Stimulated activated CD4-positive, alpha-beta T cell treated with anti-CD3 and anti-CD28 coated beads, TNF-alpha, amount 100 ng/mL, for 48 hours (primary cell): ENCODE measurements around the gene IFNGR2.
A peak's percentile ranks its signal among the peaks of the same experiment; 100 is the strongest.
"Not testable (repeated sequence)": the region's sequence is repeated elsewhere in the genome, so short reads cannot be mapped to it uniquely, and the experiment has no call there.

Experiments
- DNase-seq, 3 donors: peaks; one replicate each; pipeline ENCODE4 v3.0.0-alpha.2; 2020; ENCODE audit warnings: low read depth in 3 of 3

The IFNGR2 gene

DNA sequence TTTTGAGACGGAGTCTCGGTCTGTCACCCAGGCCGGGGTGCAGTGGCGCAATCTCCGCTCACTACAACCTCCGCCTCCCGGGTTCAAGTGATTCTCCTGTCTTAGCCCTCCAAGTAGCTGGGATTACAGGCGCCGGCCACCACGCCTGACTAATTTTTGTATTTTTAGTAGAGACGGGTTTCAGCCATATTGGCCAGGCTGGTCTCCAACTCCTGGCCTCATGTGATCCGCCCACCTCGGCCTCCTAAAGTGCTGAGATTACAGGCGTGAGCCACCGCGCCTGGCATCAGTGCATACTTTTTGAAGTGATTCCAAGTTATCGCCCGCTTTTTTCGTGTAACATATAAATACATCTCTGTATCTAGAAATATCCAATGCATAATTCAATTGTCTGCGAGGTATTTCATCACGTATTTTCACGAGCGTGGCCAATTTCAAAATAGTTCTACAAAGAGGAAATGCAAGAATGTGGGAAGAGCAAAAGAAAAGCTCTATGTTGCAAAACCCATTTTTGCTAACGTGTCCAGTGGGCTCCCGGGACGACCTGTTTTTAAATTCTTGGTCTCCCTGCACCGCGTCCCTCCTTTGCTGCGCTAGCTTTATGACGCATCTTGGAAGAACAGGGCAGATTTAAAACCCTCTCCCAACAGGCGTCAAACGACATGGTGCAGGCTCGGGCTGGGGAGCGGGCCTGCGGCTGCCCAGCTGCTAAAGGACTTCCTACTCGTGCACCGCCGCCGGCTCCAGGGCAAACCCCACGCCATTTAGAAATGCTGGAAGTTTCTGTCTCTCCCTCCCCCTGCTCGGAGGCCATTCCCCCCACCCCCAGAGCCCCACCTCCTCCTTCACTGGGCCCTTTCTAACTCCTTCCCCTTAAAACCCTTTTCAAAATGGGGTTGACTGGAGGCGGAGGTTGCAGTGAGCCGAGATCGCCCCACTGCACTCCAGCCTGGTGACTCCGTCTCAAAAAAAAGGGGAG is 923 bp upstream of the IFNGR2 start:
- DNase-seq: no peak

DNA sequence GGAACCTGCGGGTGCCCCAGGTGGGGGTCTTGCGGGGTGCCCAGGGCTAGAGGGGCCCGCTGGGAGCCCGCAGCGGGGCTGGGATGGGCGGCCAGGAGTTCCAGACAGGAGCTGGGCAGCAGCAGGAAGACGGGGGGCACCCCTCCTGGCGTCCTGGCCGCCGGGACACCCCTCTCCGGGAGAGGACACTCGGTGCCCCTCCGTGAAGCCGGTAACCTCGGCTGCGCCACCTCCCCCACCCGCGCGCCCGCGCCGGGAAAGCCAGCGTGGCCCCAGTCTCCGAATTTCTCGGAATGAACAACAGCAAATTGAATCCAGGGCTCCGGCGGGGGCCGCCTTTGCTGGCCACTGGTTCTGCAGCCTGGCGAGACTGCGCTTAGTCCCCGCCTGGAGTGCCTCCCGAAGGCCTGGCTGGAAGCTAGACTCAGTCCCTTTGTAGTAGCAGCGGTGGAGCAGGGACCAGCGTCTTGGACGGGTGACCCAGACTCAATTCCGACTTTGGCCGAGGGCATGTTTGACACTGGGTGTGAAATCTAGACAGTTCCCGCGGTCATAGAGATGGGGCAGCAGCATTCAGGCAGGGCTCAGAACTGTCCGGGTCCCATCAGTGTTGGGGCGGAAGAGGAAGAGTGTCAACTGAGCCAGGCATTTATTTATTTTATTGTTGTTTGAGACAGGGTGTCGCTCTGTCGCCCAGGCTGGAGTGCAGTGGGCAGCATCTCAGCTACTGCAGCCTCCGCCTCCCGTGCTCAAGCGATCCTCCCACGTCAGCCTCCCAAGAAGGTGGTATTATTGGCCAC is 773 bp downstream of the IFNGR2 start:
- no peak for DNase-seq

DNA sequence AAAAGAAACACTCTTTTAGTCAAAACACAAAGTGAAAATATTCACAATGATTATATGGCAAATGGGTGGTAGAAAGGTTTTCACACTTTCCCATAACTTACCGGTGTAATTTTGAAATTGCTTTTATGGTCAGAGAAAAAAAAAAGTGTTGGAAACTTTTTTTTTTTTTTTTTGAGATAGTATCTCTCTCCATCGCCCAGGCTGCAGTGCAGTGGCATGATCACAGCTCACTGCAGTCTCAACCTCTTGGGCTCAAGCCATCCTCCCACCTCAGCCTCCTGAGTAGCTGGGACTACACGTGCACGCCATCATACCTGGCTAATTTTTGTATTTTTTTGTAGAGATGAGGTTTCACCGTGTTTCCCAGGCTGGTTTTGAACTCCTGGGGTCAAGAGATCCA is 3.3 kb downstream of the IFNGR2 start:
- DNase-seq: no peak

DNA sequence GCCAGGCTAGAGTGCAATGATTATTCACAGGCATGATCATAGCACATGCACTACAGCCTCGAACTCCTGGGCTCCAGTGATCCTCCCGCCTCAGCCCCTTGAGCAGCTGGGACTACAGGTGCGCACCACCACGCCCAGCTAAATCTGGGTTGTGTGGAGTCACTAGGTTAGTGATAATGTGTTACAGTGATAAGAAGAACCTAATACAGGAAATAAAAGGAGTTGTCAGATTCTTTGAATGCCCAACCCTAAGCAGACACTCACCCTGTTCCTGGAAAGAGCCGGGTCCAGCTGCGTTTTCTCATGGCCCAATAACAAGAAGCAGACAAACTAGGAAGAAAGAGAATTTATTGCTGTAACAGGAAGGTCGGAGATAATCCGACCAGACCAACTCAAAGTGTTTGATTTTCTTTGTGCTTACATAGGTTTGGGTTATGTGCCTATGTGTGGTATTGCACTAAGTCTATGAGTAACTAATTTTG is 8.8 kb downstream of the IFNGR2 start:
- DNase-seq: no peak

DNA sequence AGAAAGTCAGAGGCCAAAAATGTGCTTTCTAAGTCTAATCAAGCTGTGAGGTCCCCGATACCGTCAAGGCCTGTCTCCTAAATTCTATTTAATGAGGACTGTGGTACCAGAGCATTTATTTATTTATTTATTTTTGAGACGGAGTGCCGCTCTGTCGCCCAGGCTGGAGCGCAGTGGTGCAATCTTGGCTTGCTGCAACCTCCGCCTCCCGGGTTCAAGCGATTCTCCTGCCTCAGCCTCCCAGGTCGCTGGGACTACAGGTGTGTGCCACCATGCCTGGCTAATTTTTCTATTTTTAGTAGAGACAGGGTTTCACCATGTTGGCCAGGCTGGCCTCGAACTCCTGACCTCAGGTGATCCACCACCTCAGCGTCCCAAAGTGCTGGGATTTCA is 9.2 kb downstream of the IFNGR2 start:
- DNase-seq: not testable (repeated sequence)

DNA sequence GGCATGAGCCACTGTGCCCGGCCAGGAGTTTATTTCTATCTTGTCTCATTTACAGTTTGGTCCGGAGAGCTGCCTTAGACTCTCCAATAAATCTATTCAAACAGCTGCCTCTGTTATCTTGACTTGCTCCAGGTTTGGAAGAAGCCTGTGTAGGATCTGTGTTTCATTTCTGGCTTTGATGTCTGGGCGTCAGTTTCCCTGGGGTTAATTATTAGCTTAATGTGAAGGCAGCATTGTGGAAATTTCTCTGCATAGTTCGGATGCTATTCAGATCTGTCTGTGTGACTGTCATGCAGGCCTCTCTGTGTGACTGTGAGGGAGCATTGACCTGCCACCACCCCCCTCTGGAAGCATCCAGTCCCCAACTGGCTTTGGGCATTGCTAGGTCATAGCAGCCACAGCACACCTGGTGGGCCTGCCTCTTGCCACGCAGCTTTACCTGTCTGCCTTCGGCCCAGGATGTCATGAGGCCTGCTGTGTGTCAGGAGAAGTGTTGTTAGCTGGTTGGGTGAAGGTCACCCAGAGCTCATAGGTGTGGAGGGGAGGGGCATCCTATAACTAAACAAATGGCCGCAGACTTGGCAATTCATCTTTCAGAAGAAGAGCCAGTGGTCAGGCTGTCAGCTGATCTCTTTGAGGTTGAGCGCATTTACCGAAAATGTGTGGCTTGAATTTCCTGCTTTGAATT is 9.8 kb downstream of the IFNGR2 start:
- DNase-seq: no peak

DNA sequence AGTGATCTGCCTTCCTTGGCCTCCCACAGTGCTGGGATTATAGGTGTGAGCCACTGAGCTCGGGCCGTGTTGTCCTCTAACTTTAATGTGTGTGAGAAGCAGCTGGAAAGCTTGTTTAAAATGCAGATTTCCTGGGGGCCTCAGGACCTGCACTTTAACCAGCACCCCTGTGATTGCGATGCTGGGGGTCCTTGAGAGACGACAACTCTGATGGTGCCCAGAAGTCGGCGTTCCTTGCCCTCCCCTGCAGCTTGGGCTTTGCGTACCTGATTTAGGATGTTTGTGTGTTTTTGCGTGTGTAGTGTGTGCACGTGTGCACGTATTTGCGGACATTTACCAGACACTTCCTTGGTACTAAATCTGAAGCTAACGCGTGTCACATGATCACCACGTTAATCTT is 10.9 kb downstream of the IFNGR2 start:
- DNase-seq: no peak

DNA sequence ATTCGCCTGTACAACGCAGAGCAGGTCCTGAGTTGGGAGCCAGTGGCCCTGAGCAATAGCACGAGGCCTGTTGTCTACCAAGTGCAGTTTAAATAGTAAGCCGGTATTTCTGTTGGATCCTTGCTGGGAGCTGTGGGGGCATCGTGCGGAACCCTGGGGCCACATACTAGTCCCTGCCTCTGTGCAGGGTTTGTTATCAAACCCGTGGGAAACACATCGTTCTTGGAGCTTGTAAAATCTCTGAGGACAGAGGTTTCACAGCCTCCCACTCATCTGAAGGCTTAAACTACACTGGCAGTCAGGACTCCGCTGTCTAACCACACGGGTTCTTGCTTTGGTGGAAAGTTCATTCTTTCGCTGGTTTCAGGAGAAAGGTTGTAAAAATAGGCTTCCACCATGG is 11.7 kb downstream of the IFNGR2 start:
- no peak for DNase-seq

DNA sequence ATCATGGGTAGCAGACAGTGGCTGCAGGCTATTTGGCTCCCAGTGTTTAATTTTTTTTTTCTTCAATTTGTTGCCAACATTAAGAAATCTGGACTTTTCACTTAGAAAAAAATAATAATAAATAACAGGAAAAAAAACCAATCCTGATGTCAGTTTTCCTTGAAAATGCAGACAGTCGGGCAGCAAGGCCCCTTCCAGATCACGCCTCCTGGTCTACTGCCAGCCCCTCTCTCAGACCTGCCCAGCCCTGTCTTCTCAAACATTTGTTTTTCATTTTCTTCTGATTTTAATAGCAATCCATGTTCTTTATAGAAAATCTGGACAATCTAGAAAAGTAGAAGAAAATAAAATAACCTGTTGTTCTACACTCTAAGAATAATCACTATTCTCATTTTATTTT is 15.5 kb downstream of the IFNGR2 start:
- no peak for DNase-seq

DNA sequence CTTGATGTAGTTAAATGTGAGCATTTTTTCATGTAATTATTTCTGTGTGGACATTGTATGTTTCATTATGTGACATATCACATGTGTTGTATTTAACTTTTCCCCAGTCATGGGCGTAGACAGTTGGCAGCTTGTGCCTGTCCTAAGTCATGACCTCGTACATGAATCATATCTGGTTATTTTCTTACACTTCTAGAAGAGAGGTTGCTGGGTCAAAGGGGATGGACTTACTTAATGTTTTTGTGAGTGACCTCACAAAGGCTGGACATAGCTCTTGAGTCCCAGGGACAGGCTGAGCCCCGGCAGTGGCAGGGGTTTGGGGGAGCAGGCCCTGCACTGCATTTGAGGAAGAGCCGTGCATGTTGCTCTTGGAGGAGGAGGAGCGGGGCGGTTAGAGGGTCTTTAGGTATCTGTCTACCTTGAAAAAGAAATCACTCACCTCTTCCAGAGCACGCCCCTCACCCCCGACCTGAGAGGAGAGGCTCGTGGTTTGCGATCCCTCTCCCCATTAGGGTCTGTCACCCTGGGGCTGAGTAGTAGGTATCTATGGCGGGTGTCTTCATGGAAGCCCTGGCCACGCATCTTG is 16.4 kb downstream of the IFNGR2 start:
- no peak for DNase-seq

DNA sequence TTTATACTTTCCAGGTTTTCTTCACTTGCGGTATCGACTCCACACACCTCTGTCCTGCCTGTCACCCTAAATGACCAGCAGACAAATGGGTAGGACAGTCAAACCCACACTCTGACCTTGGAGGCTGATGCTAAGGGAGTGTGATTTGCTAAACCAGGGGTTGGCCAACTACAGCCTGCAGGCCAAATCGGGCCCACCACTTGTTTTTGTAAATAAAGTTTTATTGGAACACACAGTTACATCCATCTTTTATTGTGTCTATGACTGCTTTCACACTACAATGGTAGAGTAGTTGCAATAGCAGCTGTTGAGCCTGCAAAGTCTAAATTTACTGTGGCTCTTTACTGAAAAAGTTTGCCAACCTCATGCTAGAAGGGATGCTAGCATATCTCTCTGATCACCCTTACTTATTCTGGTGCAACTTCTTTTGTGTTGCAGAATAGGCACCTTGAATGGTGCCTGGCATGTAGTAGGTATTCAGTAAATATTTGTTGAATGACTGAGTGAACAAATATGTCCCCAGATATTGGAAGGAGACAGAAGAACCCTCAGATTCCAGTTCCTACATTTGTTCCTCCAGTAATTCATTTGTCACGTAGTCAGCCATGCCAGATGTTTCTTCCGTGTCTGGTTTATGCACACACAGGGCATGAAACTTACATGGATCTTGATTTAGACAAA is 18.6 kb downstream of the IFNGR2 start:
- DNase-seq: no peak

DNA sequence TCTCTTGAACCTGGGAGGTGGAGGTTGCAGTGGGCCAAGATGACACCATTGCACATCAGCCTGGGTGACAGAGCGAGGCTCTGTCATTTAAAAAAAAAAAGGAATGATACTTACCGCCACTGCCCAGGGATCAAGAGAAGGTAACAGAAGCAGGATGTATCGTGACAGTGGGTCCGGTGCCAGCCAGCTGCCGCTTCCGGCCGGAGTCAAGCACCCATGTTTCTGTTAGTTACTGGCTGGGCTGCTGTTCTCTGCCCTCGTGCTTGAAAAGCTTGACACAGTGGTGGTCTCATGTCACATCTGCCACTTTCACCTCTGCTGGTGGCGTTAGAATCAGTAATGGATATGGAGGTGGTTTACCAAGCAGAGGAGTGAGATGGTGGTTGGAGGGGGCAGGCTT is 21.0 kb downstream of the IFNGR2 start:
- no peak for DNase-seq

DNA sequence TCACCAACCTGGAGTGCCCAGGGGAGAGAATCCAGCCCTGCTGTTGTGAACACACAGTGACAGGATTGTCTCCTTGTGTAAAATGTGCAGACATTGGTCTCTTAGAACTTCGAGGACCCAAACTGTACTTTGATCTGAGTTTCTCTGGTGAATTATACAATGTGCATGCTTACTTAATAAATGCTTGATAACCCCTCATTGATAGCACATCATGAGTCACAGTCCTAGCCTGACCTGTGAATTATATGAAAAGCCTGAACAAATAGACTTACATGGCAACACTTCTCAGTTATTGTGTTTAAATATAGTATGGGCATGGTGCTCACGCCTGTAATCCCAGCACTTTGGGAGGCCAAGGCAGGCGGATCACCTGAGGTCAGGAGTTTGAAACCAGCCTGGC is 22.6 kb downstream of the IFNGR2 start:
- no peak for DNase-seq

DNA sequence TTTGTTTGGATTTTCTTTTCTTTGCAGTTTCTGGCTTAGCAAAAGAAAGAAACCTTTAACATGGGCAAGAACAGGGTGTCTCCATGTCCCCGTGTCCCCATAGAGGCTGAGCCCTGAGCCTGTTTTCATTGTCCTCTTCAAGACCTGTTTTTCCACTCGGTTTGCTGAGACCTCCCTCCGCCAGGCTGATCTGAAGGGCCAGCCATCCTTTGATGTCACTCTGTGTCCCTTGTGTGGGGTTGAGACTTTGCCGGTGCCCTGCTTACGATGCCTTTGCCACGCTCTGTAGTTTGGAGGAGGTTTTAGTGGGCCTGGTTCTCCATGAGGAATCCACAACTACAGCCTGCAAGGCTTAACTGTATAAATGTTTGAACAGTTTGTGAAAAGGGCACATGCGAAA is 23.8 kb downstream of the IFNGR2 start:
- no peak for DNase-seq

DNA sequence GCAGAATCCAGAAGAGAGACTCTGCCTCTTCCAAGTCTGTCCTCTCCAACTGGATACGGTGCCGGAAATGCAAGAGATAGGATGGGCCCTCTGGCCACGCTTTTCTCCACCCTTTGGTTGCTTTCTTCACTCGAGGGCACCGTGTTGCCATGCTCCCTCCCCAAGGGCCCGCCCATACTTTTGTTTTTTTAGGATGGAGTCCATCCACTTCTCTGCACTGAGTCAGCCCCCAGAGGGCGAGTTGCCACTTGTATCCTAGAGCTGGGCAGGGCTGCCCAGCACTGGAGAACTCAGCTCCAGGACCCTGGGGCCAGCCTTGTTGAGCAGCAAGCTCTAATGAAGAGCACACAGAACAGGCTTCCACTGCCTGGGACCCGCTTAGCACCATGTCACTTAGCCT is 25.5 kb downstream of the IFNGR2 start:
- no peak for DNase-seq

DNA sequence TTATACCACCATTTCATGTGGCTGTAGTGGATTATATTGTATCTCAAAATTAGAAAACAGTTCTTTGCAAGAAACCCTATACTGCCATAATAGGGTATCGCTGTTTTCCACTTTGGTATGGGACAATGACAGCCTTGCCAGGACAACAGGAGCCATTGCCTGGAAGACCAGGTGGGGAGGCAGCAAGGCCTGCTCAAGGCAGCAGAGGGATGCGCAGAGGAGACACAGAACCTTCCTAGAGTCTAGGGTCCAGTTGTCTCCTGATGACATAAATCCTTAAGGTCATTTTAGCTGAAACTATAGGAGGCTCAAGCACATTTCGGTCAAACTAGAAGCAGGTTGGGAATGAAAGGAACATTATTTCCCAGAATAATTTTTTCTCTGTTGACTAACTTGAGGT is 27.6 kb downstream of the IFNGR2 start:
- no peak for DNase-seq

DNA sequence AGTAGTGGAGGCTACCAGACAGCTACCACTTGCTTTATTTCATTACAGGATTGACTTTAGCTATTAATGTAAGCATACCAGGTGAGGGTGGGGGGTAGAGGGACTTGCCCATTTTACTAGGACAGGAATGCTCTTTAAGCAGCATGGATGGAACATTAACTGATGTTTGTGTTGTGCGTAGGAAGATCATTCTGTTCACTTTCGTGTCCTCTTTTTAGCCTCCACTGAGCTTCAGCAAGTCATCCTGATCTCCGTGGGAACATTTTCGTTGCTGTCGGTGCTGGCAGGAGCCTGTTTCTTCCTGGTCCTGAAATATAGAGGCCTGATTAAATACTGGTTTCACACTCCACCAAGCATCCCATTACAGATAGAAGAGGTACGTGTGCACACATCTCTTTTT is 29.3 kb downstream of the IFNGR2 start:
- no peak for DNase-seq

DNA sequence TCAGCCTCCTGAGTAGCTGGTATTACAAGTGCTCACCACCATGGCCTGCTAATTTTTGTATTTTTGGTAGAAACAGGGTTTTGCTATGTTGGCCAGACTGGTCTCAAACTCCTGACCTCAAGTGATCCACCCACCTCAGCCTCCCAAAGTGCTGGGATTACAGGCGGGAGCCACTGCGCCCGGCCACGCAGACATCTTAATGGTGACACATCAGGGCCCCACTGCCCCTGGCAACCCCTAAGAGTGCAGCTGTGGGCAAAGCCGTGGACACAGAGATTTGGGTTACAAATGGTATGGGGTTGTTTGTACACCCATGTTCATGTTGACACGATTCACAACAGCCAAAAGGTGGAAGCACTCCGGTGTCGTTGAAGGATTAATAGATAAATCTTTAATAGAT is 29.8 kb downstream of the IFNGR2 start:
- no peak for DNase-seq

DNA sequence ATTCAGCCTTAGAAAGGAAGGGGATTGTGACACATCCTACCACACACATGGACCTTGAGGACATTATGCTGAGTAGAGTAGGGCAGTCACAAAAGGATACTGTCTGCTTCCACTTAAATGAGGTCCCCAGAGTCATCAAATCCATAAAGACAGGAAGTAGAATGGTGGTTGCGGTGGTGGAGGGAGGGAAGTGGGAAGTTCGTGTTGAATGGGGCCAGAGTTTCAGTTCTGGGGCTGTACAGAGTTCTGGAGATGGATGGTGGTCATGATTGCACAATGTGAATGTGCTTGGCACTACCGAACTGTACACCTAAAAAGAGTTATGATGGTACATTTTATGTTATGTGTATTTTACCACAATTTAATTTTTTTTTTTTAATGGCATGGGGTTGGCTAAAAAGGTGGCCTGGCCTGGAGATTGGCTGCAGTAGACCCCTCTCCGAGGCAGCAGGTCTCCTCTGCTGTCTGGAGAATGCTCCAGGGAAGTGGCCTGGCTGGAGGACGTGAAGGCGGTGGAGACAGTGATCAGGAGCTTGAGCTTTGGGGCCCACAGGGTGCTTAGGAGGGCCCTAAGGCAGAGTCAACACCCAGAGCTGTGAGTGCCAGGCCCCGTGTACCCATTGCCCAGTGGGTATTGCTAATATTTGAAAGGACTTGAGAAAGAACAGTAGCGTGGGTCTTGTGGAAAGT is 30.4 kb downstream of the IFNGR2 start:
- no peak for DNase-seq

DNA sequence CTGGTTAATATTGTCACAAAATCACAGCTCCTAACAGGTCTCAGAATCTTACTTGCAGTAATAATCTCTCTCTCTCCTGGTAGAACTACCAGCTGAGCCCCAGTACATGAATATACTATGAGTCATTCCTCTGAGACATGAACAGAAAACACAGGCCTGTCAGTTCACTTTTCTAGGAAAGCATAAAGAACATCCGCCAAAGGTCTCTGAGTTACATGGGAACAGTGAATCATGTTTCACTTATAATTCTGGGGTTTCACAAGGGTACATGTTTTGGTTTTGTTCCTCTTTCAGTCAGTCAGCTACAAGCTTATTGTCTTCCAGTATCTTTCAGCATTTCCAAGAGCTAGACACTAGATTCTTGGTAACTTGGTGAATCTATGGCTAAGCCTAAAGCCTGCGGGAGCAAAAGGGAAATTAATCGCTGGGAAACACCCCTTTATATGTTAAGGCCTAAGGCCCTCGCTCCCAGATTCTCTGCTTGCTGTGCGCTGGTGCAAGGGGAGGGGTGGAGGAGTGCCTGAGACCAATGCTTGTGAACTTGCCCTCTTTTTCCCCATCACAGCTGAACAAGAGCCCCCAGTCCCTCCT is 31.7 kb downstream of the IFNGR2 start:
- DNase-seq: peak in 1 of 3 donors; percentile 16
